ENCODE measurements around the gene ELMO1.

Gene ELMO1

GRCh38 chr7:37471619-37472018, 23.0 kb upstream of the ELMO1 start:
- DNase-seq, result no peak

DNA sequence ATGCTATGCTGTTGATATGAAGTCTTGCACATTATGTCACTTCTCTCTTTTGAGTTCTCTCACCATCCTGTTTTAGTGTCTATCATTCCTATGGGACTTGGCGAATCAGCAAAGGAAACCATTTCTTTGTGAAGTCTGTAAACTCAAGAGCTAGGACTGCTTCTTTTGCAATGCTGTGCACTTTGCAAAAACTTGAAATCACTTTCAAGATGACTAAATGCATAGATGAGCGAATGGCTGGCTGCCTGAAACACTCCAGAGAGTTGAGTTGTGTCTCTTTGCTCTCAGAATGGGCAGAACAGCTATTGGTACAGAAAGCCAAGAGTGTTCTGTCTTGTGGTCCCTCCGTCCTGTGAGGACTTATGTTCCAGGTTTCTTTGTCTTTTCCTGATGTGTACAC, 18.3 kb upstream of the ELMO1 start:
- DNase-seq, result peak; percentile 50

DNA sequence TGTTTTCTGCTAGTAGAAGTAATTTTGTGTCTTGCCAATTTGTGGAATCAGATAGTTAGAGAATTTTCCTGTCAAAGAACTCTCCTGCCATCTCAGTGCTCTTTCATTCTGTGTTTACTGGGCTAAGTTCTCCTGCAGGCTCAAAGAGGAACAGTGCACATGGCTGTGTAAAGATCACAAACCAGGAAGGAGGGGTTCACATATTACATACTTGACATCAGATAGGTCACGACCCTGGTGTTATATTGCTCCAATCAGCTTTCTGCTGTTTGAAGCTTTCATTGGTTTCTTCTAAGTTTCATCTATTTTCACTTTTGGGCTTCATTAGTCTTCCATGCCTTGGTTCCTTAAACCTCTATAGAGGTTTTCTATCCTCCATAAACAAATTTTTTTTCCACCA, 13.5 kb upstream of the ELMO1 start:
- DNase-seq, result no peak

DNA sequence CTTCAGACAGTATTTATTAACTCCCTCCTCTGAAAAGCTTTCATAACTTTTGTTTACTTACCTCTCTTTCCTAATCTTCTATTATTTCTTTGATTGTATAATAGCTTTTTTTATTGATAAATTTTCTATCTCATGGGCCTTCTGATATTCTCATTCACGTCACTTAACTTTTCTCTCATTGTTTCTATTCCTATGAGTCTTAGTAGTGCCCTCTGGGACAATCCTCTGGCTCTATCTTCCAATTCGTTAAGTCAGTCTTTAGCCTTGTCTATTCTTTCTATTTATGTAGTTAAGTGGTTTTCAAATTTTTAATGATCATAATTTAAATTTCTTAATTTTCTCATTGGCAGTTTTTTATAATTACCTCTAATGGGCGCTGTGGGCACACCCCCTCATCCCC, 6.4 kb upstream of the ELMO1 start:
- no peak for DNase-seq

GRCh38 chr7:37452346-37452745, 3.7 kb upstream of the ELMO1 start:
- DNase-seq, result no peak

DNA sequence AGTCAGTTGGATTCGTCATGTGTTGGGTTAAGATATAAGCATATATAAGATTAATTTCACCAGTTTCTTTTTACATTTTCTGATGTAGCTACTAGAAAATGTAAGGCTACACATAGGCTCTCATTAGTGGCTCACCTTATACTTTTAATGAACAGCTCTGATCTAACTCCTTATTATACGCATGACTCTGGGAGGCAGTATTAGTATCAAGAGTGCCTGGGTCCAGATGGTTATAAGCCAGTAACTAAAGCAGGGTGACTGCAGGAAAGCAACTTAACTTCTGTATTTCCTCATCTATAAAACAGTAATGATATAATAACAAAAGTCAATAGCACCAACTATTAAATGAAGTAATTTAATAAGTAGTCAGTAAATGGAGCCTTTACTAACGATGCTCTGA, 1.4 kb upstream of the ELMO1 start:
- DNase-seq, result no peak

- no peak for DNase-seq
These were observed 957 bp upstream of the ELMO1 start for GRCh38 chr7:37449621-37450020.

GRCh38 chr7:37448011-37448635, 541 bp downstream of the ELMO1 start:
- no peak for DNase-seq

DNA sequence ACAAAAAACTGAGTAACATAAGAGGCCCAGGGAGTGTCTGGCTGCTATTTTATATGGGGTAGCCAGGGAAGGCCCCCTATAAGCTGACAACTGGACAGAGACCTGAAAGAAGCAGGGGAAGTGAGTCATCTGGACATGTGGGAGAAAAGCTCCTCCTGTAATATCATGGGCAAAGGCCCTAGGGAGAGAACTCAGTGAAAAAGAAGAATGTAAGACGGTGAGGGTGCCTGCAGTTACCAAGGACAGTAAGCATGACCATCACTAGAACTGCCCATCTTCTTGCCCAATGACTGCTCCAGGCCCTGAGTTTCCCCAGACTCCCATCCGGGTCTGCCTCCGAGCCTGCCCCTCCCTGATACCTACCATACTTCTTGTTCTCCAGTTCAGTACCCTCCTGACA, 2.3 kb downstream of the ELMO1 start:
- no peak for DNase-seq

DNA sequence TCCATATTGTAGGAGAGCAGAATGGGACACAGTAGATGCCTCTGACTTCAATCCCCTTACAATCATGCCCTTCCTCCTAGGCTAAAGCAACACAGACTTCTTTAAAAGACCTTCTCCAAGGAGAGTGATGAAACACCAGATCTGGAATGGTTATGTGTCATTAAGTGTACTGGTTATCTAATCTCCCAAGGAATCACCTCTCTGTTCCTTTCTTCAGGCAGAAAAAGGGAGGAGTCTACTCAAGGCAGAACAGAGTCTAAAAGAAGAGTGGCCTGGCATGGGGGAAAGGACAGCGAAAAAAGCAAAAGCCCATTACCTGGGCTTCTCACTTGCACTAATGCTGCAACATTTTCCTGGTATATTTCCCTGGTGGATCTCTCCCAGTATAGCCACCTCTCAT, 2.9 kb downstream of the ELMO1 start:
- DNase-seq, result no peak

DNA sequence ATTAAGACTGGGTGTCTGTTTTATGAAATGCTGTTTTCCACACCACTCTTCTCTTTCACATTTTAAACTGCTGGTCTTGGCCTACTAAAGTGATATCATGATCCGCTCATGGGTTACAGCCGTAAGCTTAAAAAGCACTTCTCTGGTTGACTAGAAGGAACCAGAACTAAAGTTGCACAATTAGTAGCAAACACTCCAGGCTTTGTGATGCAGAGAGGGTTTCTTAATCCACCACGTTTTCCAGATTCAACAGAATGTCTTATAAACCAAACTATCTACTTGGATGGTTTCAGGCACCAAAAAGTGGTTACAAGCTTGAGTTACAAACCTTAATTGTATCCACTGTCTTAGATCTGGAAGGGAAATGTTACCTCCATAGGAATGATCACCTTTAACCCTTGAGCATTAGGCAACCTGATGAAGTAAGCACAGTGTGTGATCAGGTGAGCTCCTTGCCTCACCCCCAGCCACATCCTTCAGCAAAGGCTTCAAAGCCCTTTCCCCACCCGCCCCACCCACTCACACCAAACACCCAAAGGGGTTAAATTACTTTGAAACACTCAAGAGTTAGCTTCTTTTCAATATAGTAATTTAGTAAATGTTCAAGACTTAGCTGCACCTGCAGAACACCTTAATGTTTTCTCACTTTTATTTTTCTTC, 3.5 kb downstream of the ELMO1 start:
- DNase-seq, result no peak

DNA sequence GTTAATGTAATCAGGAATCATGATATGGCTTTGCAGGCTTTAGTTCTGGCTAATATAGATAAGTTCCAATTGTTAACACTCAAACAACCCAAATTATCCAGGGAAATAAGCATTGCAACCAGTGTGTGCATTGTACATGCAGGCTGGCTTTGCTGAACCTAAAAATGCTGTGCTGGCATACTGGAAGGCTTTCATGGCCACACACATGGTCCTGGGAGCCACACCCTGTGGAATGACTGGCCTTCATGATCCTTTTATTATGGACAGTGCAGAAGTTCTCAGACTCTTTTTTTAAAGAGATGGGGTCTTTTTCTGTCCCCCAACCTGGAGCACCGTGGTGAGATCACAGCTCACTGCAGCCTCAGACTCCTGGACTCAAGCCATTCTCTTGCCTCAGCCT, 5.0 kb downstream of the ELMO1 start:
- DNase-seq, result no peak

DNA sequence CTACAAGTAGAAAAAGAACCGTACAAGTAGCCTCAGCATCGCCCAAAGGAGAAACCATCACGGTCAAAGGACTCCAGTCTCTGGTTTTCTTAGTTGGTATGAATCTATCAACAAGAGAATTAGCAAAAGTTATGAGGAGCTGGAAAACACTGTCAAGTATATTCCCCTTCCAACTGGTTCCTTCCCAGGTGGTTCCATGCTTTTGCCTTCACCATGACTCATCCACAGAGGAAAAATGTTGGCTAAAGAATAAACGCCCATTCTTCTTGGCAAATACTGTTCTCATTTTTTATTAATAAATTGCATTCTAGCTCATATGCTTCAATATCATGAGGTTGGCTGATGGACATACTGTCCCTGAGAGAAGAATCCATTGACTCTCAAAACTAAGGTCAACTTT, 6.4 kb downstream of the ELMO1 start:
- DNase-seq, result no peak

DNA sequence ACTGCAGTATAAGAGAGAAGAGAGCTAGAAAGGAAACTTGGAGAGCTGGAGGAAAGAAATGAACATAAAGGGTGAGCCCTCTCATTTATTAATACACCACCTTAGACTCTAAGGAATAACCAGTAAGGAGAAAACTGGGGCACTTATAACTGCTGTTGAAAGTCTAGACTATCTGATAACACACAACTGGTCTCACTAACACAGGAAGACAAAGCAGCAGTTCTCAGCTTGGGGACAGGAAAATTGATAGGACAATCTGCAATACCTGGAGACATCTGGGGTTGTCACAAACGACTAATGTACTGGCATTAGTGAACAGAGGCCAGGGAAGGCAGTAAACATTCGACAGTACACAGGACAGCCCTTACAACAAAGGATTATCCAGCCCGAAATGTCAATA, 6.8 kb downstream of the ELMO1 start:
- DNase-seq, result no peak

GRCh38 chr7:37441386-37441760, 7.3 kb downstream of the ELMO1 start:
- DNase-seq, result no peak

DNA sequence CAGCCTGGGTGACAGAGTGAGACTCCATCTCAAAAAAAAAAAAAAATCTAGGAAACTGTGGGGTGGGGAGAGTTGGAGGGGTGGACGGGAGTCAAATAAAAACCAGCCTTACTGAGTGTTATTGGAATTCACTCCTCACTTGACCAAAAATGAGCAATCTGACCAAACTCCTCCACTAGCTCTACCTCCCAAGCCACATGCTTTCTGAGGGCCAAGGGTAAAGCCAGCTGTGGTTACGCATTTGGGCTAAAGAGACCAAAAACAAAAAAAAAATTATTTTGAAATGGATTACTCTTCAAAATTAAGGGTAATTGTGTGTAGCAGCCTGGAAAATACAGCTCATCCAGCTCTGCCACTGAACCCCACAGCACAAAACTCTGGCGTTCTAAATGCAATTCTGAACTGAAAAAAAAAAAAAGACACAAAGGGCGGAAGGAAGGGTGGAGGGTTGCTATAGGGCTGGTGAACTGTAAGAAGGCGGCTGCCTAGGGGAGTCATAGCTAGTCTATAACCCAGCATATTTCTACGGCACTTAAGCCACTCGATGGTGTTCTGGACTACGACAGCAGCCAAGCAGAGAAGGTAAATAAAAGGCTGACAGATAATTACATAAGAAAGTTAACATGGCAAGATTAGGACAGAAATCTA, 7.8 kb downstream of the ELMO1 start:
- peak; percentile 69 for DNase-seq

DNA sequence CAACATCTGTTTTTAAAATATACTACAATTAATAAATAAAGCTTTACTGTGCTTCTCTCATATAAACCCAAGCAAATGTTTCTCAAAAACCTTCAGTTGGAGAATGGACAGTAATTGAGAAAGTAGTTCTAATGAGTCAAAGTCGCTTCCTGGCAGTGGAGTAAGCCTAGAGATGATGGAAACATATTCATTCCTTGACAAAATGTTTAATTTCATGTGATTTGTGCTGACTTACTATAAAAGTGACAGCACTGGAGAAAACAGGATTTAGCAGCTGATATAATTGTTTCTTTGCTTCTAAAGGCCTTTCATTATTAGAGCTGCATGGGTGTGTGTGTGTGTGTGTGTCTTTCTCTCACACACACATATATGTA, 9.0 kb downstream of the ELMO1 start:
- DNase-seq, result peak; percentile 79

- peak; percentile 48 for DNase-seq
These were observed 9.6 kb downstream of the ELMO1 start for GRCh38 chr7:37438906-37439652.

DNA sequence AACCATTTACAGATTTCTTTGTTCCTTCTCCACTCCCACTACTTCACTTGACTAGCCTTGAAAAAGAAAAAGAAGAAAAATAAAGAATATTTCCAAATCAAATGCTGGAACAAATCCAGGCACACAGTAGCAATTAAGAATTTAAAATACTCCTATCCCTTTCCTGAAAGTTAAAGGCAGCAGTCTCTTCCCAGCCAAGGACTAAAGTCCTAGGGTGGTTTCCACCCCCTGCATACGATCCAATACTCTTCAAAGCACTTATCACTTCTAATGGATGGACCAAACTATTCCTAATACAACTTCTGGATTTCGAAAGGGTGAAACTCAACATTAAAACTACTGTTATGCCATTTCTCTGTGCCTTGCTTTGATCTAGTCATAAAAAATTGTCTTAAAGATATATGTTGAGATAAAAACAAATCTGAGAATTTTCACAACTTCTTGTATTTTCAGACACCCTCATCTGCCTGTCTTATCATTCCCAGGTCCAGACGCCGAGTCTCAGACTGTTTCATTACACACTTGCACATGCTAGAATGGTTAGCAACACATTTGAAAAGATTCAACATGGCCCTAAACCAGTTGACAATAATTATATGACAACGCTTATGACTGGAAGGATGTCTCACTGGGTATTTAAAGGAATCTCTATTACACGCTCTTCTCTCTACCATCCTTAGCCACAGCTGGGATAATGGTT, 13.4 kb downstream of the ELMO1 start:
- DNase-seq, result no peak

DNA sequence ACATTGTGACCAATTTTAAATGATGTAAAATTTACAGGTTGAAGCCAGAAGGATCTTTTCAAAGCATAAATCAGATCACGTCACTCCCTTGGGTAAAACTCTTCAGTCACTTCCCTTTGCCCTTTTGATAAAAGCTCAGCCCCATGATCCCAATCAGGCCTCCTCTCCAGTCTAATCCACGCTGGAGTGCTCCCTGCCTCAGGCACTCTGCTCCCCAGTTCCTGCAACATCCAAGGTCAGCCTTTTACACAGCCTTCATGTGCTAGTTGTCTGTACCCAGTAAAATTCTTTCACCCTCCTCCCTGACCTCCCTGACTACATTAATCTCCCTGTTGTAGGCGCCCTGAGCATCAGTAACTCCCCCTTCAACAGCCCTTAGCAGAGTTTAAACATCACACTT, 14.1 kb downstream of the ELMO1 start:
- DNase-seq, result no peak

DNA sequence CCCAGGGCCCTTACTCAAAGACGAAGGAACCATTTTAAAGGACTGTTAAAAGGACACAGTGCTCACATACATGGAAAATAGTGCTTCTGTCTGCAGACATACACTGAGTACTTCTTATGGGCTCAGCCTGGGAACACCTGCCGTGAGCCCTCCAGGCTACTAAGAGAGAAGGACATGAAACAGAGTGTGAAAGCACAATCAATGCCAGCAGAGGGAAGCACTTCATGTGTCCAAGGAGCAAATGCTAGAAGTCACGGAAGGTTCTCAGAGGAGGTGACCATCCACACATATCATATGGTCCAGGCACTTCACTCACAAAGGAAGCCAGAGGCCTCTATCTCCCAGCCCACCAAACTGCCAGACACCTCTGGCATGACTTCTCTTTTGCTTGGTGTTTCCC, 15.5 kb downstream of the ELMO1 start:
- DNase-seq, result no peak

DNA sequence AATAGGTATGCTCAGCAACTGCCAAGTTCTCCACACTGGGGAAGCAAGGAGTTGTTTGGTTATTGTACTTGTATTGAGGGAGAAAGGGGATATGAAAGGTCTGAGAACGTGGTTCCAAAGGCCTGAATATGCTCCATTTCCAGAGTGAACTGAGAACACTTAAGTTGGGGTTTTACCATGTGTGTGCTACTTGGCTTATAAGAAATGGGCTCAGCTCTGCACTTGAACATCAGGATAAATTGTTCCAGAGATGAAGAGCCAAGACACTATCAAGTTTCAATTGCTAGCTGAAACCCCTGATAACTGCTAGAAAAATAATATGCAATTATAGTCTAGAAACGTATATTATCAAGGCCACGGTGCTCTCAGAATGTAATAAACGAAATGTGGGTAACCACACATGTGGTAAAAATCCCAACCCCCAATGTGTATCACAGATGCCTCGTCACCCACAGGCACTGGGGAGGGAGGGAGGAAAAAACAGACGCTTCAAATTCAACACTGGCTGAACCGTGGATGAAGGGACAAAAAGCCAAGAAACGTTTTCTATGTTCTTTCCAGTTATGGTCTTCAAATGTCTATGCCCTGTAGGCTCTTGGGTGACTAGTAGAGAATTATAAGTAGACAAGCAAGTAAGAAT, 16.3 kb downstream of the ELMO1 start:
- DNase-seq, result peak; percentile 58

GRCh38 chr7:37431413-37431812, 17.3 kb downstream of the ELMO1 start:
- DNase-seq, result no peak

Measured in activated CD4-positive, alpha-beta T cell treated with anti-CD3 and anti-CD28 coated beads, Interleukin-2, amount 50 U/mL, for 16 hours (primary cell).